Measurements from ENCODE around the gene TMEM145.

TMEM145 gene

GRCh38 chr19:42285988-42286348, 27.1 kb upstream of the TMEM145 start:
- peak overlapping the region; percentile 70 to 100 for H3K27ac ChIP-seq
- no peak for TF ChIP-seq CTCF (IDR thresholded peaks at IDR 0.05)
- no peak for DNase-seq (ENCODE audit: low spot score)
- H3K4me3 ChIP-seq = peak overlapping the region; percentile 46

DNA sequence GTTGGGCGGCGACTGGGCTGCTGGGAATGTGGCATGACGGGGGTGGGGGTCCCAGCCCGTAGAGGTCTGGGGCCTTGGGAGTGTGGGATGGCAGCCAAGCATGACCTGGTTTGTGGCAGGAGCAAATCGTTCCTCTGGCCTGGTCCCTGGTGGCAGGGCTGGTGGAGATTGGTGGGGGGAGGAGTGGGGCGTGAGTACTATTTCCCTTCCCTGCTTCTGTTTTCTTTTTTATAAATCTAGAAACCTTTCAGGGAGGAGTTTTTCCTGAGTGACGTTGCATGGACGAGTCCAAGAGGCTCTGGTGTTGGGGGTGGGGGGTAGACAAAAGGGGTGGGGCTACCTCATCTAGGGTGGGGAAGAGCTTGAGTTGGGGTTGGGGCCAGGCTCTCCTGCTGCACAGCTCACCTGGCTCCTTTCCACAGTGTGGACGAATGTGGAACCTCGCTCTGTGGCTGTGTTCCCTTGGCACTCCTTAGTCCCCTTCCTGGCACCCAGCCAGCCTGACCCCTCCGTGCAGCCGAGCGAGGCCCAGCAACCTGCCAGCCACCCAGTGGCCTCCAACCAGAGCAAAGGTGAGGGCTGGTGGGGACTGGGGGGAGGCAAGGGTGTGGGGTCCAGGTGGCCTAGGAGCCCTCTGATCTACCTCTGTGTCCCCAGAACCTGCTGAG, 26.6 kb upstream of the TMEM145 start:
- peak overlapping the region; percentile 46 for H3K4me3 ChIP-seq
- peak overlapping the region; percentile 70 to 100 for H3K27ac ChIP-seq
- DNase-seq (ENCODE audit: low spot score) = no peak
- TF ChIP-seq CTCF (IDR thresholded peaks at IDR 0.05) = no peak

DNA sequence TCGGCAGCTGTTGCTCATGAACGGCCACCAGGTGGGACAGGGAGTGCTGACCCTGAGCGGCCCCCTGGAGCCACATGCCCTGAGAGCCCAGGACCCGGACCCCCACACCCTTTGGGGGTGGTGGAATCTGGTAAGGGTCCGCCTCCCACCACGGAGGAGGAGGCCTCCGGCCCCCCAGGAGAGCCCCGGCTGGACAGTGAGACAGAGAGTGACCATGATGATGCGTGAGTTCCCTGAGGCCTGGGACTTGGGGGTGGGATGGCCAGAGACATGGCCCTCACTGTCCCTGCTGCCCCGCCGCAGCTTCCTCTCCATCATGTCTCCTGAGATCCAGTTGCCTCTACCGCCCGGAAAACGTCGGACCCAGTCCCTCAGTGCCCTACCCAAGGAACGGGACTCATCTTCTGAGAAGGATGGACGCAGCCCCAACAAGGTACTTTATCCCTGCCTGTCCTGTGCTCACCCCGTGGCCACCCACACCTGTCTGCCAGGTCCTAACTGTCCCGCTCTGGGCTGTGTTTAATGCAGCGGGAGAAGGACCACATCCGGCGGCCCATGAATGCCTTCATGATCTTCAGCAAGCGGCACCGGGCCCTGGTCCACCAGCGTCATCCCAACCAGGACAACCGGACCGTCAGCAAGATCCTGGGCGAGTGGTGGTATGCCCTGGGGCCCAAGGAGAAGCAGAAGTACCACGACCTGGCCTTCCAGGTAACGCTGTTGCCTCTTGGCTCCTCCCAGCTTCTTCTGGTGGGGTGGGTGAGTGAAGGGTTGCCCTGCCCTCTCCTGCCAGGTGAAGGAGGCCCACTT, 25.9 kb upstream of the TMEM145 start:
- Histone ChIP-seq H3K27ac (peak overlapping the region; percentile 70 to 100), H3K4me3 (no peak overlapping the region)
- no peak for DNase-seq (ENCODE audit: low spot score)
- TF ChIP-seq CTCF (IDR thresholded peaks at IDR 0.05) = no peak

GRCh38 chr19:42287827-42288107, 25.3 kb upstream of the TMEM145 start:
- no peak for DNase-seq (ENCODE audit: low spot score)
- no peak overlapping the region for H3K4me3 ChIP-seq
- TF ChIP-seq CTCF (IDR thresholded peaks at IDR 0.05) = no peak
- no peak overlapping the region for H3K27ac ChIP-seq

- H3K27ac ChIP-seq = no peak overlapping the region
Observed at GRCh38 chr19:42288387-42288786, 24.7 kb upstream of the TMEM145 start.

DNA sequence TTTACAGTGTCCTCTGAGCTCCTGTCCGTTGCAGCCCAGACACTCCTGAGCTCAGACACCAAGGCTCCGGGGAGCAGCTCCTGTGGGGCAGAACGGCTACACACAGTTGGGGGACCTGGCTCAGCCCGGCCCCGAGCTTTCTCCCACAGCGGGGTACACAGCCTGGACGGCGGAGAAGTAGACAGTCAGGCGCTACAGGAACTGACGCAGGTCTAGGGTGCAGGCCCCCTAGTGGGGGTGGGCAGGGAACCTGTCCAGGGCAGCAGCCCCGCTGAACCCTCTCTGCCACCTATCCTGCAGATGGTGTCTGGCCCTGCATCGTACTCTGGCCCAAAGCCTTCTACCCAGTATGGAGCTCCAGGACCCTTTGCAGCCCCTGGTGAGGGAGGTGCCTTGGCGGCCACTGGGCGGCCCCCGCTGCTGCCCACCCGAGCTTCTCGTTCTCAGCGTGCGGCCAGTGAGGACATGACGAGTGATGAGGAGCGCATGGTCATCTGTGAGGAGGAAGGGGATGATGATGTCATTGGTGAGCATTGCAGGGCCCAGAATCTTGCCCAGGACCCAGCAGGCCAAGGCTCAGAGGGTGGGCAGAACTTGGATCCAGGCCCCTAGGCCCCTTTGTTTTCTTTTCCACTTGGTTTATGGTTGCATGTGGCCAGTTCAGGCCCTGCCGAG, 24.1 kb upstream of the TMEM145 start:
- no peak for TF ChIP-seq CTCF (IDR thresholded peaks at IDR 0.05)
- Histone ChIP-seq H3K27ac (no peak overlapping the region), H3K4me3 (no peak overlapping the region)
- DNase-seq (ENCODE audit: low spot score) = no peak

More at GRCh38 chr19:42288387-42288786, 24.7 kb upstream of the TMEM145 start:
- no peak for TF ChIP-seq CTCF (IDR thresholded peaks at IDR 0.05)
- H3K4me3 ChIP-seq = no peak overlapping the region
- DNase-seq (ENCODE audit: low spot score) = no peak
